Left forelimb (tissue), 1 donor: Measurements from ENCODE around the gene MMP20.

Experiments used
- DNase-seq: peaks from one replicate; pipeline ENCODE4 v3.0.0-alpha.2; 2018; ENCODE audit warnings: low spot score

The MMP20 gene

DNA sequence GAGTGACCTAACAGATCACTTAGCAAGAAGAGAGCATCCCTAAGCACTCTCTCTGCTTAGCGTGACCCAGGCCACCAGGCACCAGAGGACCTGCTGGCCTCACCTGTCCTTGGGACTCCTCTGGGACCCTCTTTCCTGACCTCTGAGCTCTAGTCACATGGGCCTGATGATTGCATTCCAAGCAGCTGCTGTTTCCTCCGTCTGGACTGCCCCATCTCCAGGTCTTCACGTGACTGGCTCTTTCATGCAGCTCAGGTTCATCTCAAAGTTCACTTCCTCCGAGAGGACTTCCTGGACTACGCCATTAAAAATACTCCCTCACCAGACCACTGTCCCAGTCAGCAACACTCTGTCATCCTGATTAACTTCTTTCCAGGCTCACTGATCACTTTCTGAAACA, 2.9 kb downstream of the MMP20 start:
- DNase-seq = no peak

DNA sequence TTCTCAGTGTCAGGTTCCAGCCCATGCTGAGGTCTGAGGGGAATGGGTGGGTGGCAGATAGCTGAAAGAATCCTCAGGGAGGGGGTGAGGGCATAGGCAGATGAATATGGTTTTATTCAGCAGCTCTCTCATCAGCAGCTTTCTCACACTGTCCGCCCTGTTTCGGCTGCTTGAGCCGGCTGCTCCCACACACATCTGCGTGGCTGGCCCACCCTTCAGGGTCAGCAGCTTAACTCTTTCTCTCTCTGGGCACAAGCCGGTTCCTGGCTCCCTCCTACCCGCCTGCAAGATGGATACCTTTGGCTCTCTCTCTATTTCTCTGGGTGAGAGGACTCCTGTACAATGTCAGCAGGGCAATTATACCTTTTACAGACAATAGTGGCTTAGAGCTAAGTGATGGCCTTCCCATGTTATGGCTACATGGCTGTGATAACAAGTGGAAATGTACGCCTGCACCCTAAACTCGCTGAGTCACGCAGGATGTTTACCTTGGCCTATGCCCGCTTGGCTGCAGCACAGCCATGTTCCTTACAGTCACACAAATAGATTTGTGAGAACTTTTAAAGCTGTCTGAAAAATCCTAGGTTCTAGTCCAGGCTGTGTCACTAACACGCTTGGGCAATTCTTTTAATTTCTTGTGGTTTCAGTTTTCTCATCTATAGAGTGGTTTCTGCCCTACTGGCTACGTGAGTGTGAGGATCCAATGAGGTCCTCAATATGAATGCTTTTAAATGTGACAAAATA, 4.1 kb downstream of the MMP20 start:
- DNase-seq = no peak

- no peak for DNase-seq
Observed at GRCh38 chr11:102620179-102620578, 5.0 kb downstream of the MMP20 start.

DNA sequence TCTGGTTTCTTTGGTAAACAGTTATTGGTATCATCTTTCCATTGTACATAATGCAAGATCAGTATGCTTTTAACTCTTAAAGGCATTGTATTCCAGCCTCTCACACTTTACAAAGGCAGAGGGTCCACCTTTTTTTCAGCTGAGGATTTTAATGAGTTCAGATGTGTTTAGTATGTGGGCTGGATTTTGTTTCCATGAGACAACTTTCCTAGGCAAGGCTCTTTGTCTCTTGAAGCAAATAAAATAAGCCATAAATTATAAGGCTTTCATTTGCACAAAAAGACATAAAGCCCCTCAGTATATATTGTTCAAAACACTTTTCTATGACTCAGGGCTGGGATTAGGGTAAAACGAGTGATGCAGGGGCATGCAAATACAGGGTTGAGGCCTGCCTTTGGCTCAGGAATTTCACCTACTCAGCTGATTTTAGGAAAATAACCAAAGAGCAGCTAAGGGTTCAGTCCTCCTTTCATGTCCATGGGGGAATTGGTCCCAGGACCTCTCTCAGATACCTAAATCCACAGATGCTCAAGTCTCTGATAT, 7.6 kb downstream of the MMP20 start:
- DNase-seq = no peak

DNA sequence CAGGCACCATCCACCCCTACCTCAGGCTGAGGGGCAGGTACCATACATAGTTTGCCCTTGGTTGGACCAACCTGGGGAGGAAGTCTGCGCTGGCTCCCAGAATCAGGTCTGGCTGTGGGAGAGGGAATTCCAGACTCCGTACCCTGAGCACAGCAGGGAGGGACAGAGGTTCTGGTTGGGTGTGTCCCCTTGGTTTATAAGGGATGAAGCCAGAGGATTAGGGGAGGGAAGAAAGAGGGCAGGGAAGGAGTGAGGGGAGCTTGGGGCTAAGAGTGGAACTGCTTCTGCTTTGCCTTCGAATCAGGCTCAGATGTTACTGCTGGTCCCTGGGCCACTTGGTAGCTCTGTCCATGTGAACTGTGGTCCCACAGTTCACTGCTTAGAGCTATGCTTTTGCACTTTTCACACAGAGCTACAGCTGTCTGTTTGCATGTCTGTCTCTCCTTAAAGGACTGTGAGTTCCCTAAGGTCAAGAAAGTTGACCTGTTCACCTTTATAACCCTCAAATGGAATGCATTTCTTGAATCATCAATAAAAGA, 9.2 kb downstream of the MMP20 start:
- DNase-seq = no peak

DNA sequence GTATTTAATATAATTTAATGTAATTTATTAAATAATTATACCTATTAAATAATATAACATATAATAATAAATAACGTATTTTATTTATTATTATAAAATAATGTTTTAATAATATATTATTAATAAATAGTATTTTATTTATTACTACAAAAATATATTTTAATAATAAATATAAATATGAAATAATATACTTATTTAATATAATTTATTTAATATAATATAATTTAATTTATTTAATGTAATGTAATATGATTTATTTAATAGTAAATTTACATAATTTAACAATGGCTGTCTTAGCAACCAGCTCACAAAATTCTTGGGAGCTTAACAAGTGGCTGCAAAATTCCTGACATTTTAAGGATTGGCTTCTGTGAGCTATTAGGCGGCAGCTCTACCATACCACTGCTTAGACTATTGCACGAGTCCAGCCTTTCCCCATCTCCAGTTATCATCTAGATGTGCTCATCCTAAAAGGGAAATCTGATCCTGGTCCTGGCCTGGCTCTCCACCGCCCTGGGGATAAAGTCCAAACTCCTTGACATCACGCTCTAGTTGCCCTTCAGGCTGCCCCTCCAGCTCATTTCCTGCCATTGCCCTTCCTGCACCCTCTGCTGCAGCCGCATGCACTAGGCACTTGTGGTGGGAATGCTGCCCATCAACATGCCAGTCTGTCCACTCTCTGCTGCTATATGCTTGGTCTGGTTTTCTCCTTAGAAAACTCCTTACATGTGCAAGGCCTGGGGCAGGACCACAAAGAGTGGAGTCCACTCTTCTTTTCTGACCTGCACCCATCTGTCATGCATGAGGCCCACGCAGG, 9.8 kb downstream of the MMP20 start:
- no peak for DNase-seq

DNA sequence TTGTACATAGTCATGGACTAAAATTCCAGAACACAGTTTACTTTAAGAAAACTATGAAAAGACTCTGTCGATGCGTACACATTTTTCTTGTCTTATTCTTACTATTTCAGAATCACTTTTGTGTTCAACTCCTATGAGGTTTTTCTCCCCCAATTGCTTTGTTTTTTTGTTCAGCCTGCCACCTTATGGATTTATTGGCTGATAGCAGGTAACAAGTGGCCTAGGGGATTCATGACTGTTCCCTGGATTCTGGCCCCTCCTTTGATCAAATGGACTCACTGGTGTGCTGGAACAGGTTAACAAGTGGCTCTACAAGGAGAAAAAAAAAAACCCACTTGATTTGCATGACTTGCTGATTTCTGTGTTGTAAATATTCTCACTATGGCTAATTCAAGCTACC, 10.6 kb downstream of the MMP20 start:
- DNase-seq = no peak

- DNase-seq = no peak
Observed at GRCh38 chr11:102614031-102614430, 11.1 kb downstream of the MMP20 start.

GRCh38 chr11:102613450-102613849, 11.7 kb downstream of the MMP20 start:
- no peak for DNase-seq

GRCh38 chr11:102611291-102611690, 13.8 kb downstream of the MMP20 start:
- DNase-seq = no peak

GRCh38 chr11:102610200-102610599, 14.9 kb downstream of the MMP20 start:
- DNase-seq = no peak

DNA sequence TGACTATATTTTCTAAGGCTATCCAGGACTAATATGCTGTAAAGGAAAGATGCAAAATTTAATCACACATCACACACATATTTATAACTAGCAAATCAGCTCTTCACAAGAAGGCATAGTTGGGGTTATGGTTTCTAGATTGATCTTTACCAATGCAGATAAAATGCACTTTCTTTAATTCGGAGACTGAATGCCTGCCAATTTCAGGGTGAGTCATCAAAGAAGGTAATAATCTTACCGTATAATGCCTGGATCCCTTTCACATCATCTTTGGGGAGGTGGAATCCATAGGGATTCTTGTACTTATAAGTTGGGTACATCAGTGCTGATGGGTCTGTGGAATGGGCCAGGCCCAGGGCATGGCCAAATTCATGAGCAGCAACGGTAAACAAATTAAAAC, 16.4 kb downstream of the MMP20 start:
- no peak for DNase-seq

DNA sequence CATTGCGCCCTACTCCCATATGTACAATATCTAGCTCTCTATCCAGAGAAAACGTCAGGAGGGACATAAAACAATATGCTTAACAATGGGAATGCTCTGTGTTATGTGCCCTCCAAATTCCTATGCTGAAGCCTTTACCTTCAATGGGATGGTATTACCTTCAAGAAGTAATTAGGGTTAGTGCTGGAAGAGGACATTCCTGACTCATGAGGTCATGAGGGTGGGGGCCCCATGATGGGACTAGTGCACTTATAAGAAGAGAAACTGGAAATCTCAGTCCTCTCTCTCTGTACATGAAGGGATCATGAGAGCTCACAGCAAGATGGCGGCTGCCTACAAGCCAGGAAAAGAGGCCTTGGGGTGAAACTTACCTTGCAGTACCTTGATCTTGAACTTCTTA, 20.3 kb downstream of the MMP20 start:
- no peak for DNase-seq

DNA sequence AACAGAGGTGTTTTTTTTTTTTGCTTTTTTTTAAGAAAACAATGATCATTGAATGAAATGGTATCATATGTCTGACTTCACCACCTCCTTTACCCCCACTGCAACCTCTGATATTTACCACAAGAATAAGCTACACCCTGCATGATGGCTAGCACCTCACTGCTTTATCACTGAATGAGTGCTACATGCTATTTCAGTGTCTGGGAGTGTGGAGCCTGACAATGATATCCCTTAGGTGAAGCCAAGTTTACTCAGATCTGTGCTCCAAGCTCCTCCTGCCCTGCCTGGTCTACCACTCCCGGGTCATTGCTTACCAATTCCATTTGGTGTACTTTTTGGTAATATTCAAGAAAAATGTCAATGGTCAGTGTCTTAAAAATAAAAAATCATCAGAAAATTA, 21.1 kb downstream of the MMP20 start:
- no peak for DNase-seq

DNA sequence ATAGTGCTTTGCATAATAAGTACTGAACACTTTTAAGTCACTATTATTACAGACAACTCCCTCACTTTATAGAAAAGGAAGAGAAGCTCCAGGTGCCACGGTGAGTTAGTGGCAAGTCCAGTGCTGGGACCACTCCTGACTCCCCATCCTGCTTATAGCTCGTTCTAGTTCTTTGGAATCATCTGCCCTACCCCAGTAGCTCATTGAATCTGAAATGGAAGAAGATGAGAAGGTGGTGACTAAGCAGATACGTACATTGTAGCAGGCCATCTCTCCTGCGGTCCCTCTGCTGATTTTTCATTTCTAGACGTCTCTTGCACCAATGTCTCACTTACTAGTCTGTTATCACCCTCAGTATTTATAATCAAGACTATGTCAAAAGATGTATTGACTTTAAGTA, 21.6 kb downstream of the MMP20 start:
- no peak for DNase-seq

DNA sequence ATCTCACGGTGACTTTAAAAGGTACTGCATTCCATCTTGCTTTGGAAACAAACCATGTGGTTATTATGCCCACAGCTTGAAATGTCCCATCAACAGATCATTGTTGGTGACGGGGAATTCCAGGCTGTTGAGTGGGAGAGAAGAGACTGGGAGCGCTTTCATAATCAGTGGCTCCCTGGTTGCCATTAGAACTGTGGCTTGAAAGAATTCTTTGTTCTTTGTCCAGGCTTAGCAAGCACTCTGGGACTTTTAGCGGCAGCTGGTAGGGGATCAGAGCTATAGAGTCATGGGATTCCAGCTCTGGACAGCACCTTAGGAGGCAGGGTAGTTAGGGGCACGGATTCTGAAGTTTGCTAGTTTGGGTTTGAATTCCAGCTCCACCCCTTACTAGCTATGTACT, 22.0 kb downstream of the MMP20 start:
- no peak for DNase-seq

GRCh38 chr11:102600666-102601065, 24.5 kb downstream of the MMP20 start:
- no peak for DNase-seq

DNA sequence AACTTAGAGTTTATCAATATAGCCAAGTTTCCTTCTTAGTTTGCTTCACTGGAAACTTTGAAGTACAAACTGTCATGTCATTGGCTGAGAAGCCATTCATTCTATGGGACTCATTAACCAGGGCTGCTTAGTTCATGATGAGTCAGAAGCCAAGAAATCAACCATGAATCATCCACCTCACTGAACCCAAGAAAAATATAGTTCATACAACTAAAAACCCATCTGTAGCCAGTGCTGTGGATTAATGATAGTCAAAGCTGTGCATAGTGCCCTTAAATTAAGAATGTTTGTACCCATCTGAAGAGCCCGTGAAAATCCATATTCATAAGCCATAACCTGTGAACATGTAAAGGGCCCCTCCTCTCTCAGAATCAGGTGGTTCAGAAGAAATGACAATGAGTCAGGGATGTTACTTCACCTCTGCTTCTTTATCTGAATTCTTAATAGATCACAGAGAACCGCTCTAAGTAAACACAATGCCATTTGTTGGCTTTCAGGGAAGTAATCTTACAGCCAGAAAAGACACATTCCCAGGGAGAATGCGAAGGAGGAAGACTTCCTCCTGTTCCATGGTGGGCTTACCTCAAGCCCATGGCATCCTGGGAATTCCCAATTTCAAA, 25.4 kb downstream of the MMP20 start:
- DNase-seq = no peak

- DNase-seq = no peak
Observed at GRCh38 chr11:102598272-102598671, 26.9 kb downstream of the MMP20 start.

DNA sequence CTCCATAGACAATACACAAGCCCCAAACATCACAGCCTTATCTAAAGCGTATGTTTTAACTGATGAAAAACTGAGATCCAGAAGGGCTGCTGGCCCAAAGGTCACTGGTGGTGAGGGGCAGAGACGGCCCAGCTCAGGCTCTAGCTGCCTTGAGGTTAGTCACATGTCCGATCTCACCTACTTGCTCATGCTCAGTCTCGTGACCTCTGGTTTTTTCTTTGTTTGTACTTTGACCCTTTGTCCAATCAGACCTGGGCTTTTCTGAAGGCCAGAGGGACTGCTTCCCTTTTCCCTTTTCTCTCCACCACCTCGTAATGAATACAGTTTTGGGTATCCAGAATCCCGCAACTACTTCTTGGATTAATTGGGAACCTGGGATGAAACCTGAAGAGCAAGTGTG, 28.6 kb downstream of the MMP20 start:
- DNase-seq = no peak

DNA sequence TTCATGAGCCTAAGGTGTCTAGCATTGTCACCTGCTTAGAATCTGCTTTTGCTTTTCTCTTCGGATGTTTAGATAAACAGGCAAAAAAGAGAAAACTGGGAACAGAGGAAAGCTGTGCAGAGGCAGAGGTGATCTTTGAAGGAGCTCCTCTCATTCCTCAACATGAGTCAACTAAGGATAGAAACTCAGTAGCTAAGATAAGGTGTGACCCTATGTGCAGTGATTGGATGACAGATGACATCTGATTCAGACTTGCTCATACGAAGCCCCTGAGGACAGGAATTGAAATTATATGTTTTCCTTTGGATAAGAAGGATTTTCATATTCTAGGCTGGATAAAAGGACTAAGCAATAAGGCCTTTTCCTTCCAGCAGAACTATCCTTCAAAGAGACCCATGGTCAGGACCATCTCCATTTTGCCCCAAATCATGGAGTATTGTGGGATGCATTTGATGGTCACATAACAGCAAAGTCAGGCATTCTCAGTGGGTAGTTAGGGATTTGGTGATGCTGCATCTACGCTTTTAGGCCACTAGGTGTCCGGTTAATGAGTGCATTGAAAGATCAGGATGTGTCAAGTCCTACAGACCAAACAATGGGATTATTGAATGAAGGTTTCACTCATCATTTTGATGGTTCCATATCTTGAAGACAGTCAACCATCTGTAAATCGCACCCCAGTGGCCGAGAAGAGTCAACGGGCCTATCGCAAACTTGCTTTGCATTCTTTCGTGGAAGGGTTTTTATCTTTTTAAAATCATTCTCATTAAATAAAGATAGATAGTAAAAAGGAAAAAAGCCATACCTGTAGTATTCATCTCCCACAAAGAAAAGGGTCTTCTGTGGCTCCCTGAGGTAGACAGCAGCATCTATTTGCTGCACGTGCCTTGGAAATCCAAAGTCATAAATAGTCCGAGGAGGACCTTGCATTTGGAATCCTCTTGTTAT, 32.2 kb downstream of the MMP20 start:
- no peak for DNase-seq
